PC-3 (cell line): ENCODE measurements around the gene NOL9. TPM values are rescaled to one million over a fixed set of nuclear protein-coding genes. Genes with fewer than 3 reads are reported as not detected.
A peak's percentile ranks its signal among the peaks of the same experiment; 100 is the strongest.
"Not testable (repeated sequence)": the region's sequence is repeated elsewhere in the genome, so short reads cannot be mapped to it uniquely, and the experiment has no call there.

Source experiments
- ATAC-seq: fragments of 200-7000 bp; cut with Tn5 transposase; 2 replicates; pipeline ENCODE4 v1.9.1; 2020; ENCODE audit warnings: mild to moderate bottlenecking, moderate library complexity
- BruUV-seq: library from RNA; stranded (reverse); fragments of 400-500 nt; replicated peaks from 2 replicates; lab custom pipeline; 2021; lab: Mats Ljungman, UMichigan
- CTCF ChIA-PET: fragments of 300-600 bp; sonication (Branson Sonifier 250); formaldehyde crosslinking; loops from one replicate; lab custom pipeline; 2022; ENCODE audit warnings: antibody characterized with exemption; lab: Charles Lee
- POLR2A ChIA-PET: fragments of 300-600 bp; sonication (Branson Sonifier 250); formaldehyde crosslinking; loops from one replicate; lab custom pipeline; 2022; ENCODE audit warnings: antibody characterized with exemption; ENCODE audit not compliant: unreplicated experiment; lab: Charles Lee
- DNase-seq: peaks from one replicate; pipeline ENCODE4 v3.0.0-alpha.2; 2015
- H2AFZ ChIP-seq: fragments of 300-600 bp; sonication (generic); 2 replicates; pipeline ENCODE4 v1.6.0; 2016; ENCODE audit warnings: antibody characterized with exemption, low read length
- H3F3A ChIP-seq: fragments of 300-600 bp; sonication (generic); one replicate; pipeline ENCODE4 v1.6.0; 2017; ENCODE audit warnings: antibody characterized with exemption, low read length, control low read depth, mild to moderate bottlenecking; ENCODE audit not compliant: unreplicated experiment
- H3K27ac ChIP-seq: fragments of 300-600 bp; sonication (generic); 2 replicates; pipeline ENCODE4 v1.5.1; 2016; ENCODE audit warnings: mild to moderate bottlenecking, low read length
- H3K27me3 ChIP-seq: fragments of 300-600 bp; sonication (generic); 2 replicates; pipeline ENCODE4 v1.6.1; 2016; ENCODE audit warnings: low read length, mixed read lengths
- H3K36me3 ChIP-seq: fragments of 300-600 bp; sonication (generic); 2 replicates; pipeline ENCODE4 v1.6.1; 2016; ENCODE audit warnings: low read depth, mixed run types, low read length, mixed read lengths
- H3K4me1 ChIP-seq: fragments of 300-600 bp; sonication (generic); 2 replicates; pipeline ENCODE4 v1.5.1; 2016; ENCODE audit warnings: low read length; ENCODE audit not compliant: insufficient read depth
- H3K4me2 ChIP-seq: fragments of 300-600 bp; sonication (generic); 2 replicates; pipeline ENCODE4 v1.6.0; 2016; ENCODE audit warnings: low read length
- H3K4me3 ChIP-seq: fragments of 300-600 bp; sonication (generic); 2 replicates; pipeline ENCODE4 v1.5.1; 2016; ENCODE audit warnings: mild to moderate bottlenecking, low read length, mixed read lengths
- H3K79me2 ChIP-seq: fragments of 300-600 bp; sonication (generic); 2 replicates; pipeline ENCODE4 v1.6.1; 2017; ENCODE audit warnings: low read length, mixed read lengths
- H3K9ac ChIP-seq: fragments of 300-600 bp; sonication (generic); 2 replicates; pipeline ENCODE4 v1.6.0; 2016; ENCODE audit warnings: mild to moderate bottlenecking, low read length
- H3K9me2 ChIP-seq: fragments of 300-600 bp; sonication (generic); replicated peaks from 2 replicates; pipeline ENCODE4 v1.6.1; 2016; ENCODE audit warnings: mixed run types, low read length, mixed read lengths
- H3K9me3 ChIP-seq: fragments of 300-600 bp; sonication (generic); 2 replicates; pipeline ENCODE4 v1.6.1; 2016; ENCODE audit warnings: low read length, mixed read lengths
- H4K20me1 ChIP-seq: fragments of 300-600 bp; sonication (generic); 2 replicates; pipeline ENCODE4 v1.6.1; 2016; ENCODE audit warnings: low read length, mixed read lengths
- EZH2 ChIP-seq: fragments of 300-600 bp; sonication (generic); IDR thresholded peaks from one replicate; pipeline ENCODE4 v1.6.1; 2017; ENCODE audit warnings: antibody characterized with exemption, mild to moderate bottlenecking, low read length; ENCODE audit not compliant: unreplicated experiment
- EZH2phosphoT487 ChIP-seq: fragments of 300-600 bp; sonication (generic); IDR thresholded peaks from 2 replicates; pipeline ENCODE4 v1.6.1; 2018; ENCODE audit warnings: mild to moderate bottlenecking, antibody characterized with exemption, low read length, borderline replicate concordance
- intact Hi-C: fragments of 100-400 bp; cut with micrococcal nuclease; formaldehyde crosslinking; loops from 2 replicates; pipeline ENCODE4 v1.9.0; 2023
- total RNA-seq: library from RNA; depleted of rRNA; stranded (reverse); fragments of >200 nt; gene quantifications from 2 replicates; pipeline ENCODE4 v1.2.3, GENCODE V29; 2014
- TF ChIP-seq, protein P1 (sequence below): fragments of 300-600 bp; sonication (generic); conservative IDR thresholded peaks from 2 replicates; pipeline ENCODE4 v1.5.1; 2017; ENCODE audit warnings: antibody characterized with exemption, low read depth, mild to moderate bottlenecking, low read length

Gene NOL9
- total RNA-seq, 1 experiment from 2014 or later, result 79.1 TPM

- intact Hi-C loops, result loop anchor here (1.0 kb wide), 5 partner anchors 11 to 110 kb away; partner anchors contain the start of genes NOL9, PLEKHG5 and ZBTB48
- ChIA-PET POLR2A (no interaction called here), CTCF (interaction anchor here (1.1 kb wide), 1 partner anchor 47 kb away, joined by 3 read pairs; the partner anchor contains the start of gene NOL9)
- H3K4me1 ChIP-seq, result peaks cover 30% of the 10 kb centered on the region
- H3F3A ChIP-seq, result no peaks in the 10 kb centered on the region
- H3K36me3 ChIP-seq, result peaks cover 23% of the 10 kb centered on the region
- H3K27ac ChIP-seq, result peak overlapping the region; percentile 93
- peak overlapping the region; percentile 91 for H3K9ac ChIP-seq
- TF ChIP-seq EZH2 (no peak), EZH2phosphoT487 (peak; percentile 76; the same call in 1 of the 2 replicates)
- H3K9me3 ChIP-seq, result no peaks in the 10 kb centered on the region
- H3K4me3 ChIP-seq, result peak overlapping the region; percentile 86
- H4K20me1 ChIP-seq, result peaks cover 41% of the 10 kb centered on the region
- DNase-seq (peak; percentile 100), ATAC-seq (peak; percentile 60)
- H3K9me2 ChIP-seq, result no peaks in the 10 kb centered on the region
- no peaks in the 10 kb centered on the region for H3K27me3 ChIP-seq
- BruUV-seq, result TSS peak; percentile 85
- H2AFZ ChIP-seq, result peak overlapping the region; percentile 51; the same call in 1 of the 2 replicates
- H3K79me2 ChIP-seq, result peaks cover 63% of the 10 kb centered on the region
- peak overlapping the region; percentile 92 for H3K4me2 ChIP-seq
Observed at GRCh38 chr1:6601049-6601922, 47.0 kb upstream of the NOL9 start.

DNA sequence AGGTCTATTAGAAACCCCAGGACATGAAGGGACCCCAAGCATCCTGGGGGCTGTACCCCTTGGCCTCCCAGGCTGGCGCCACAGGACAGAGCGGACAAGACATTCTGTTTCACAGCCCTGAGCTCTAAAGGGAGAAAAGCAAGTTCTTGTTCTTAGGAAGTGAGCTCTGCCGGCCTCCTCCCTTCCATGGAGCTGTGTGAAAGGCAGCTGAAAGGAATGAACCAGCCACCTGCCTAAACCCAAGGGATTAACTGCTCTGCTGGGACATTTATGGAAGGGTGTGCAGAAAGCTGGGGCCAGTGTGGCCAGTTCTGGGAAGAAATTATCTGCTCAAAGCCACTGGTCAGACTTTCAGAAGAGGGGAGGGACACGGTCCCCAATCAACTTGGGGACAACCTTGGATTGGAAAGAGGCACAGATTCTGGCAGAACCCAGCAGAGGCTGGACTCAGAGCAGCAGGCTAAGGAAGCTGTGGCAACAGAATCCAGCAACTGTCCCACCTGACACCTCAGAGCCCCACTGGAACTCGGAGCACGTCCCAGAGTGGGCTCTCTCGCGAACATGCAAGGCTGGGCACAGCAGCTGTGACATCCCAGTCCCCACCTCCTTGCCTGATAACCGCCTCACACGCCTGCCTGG, 46.2 kb upstream of the NOL9 start:
- intact Hi-C loops, result loop anchor here (1.0 kb wide), 5 partner anchors 12 to 109 kb away; partner anchors contain the start of genes NOL9, PLEKHG5 and ZBTB48
- no peak for ATAC-seq
- POLR2A ChIA-PET, result interaction anchor here (0.6 to 0.7 kb wide), 2 partner anchors 15 to 24 kb away, joined by 3 to 6 read pairs; partner anchors contain the start of gene THAP3

GRCh38 chr1:6599991-6600390, 45.7 kb upstream of the NOL9 start:
- Histone ChIP-seq H3K27ac (peak overlapping the region; percentile 93), H3K4me1 (peaks cover 30% of the 10 kb centered on the region), H3K4me3 (peak overlapping the region; percentile 86), H3K9ac (peak overlapping the region; percentile 91), H3K79me2 (peaks cover 76% of the 10 kb centered on the region), H3K4me2 (peak overlapping the region; percentile 92), H3K36me3 (peaks cover 36% of the 10 kb centered on the region), H4K20me1 (peaks cover 54% of the 10 kb centered on the region)
- H3K9me2 ChIP-seq, DNase-seq, BruUV-seq, H3K9me3 ChIP-seq, H3K27me3 ChIP-seq, intact Hi-C loops, H2AFZ ChIP-seq, H3F3A ChIP-seq, ATAC-seq: not testable (repeated sequence)
- ChIA-PET POLR2A (interaction anchor here (0.6 to 0.7 kb wide), 2 partner anchors 16 to 24 kb away, joined by 3 to 6 read pairs; partner anchors contain the start of gene THAP3), CTCF (interaction anchor here (0.5 to 0.8 kb wide), 2 partner anchors 18 to 20 kb away, joined by 3 to 4 read pairs; partner anchors contain the start of gene ZBTB48)

More for the DNA sequence above, 46.2 kb upstream of the NOL9 start:
- Histone ChIP-seq H3K36me3 (peaks cover 31% of the 10 kb centered on the region), H3F3A (no peaks in the 10 kb centered on the region), H3K27me3 (no peaks in the 10 kb centered on the region), H3K9ac (peak overlapping the region; percentile 91), H3K4me2 (peak overlapping the region; percentile 92), H4K20me1 (peaks cover 49% of the 10 kb centered on the region), H3K4me3 (peak overlapping the region; percentile 86), H3K9me3 (no peaks in the 10 kb centered on the region), H3K4me1 (peaks cover 30% of the 10 kb centered on the region), H2AFZ (no peak overlapping the region), H3K79me2 (peaks cover 71% of the 10 kb centered on the region), H3K9me2 (no peaks in the 10 kb centered on the region), H3K27ac (peak overlapping the region; percentile 93)
- CTCF ChIA-PET, result interaction anchor here (0.5 to 0.8 kb wide), 2 partner anchors 18 to 20 kb away, joined by 3 to 4 read pairs; partner anchors contain the start of gene ZBTB48
- TF ChIP-seq, protein P1, sequence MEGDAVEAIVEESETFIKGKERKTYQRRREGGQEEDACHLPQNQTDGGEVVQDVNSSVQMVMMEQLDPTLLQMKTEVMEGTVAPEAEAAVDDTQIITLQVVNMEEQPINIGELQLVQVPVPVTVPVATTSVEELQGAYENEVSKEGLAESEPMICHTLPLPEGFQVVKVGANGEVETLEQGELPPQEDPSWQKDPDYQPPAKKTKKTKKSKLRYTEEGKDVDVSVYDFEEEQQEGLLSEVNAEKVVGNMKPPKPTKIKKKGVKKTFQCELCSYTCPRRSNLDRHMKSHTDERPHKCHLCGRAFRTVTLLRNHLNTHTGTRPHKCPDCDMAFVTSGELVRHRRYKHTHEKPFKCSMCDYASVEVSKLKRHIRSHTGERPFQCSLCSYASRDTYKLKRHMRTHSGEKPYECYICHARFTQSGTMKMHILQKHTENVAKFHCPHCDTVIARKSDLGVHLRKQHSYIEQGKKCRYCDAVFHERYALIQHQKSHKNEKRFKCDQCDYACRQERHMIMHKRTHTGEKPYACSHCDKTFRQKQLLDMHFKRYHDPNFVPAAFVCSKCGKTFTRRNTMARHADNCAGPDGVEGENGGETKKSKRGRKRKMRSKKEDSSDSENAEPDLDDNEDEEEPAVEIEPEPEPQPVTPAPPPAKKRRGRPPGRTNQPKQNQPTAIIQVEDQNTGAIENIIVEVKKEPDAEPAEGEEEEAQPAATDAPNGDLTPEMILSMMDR, result no peak
- TF ChIP-seq EZH2phosphoT487 (no peak), EZH2 (no peak)
- DNase-seq, result no peak
- TSS peak; percentile 58 for BruUV-seq
